Measurements from ENCODE around the gene CNTLN.
"Not testable (repeated sequence)": the region's sequence is repeated elsewhere in the genome, so short reads cannot be mapped to it uniquely, and the experiment has no call there.

The CNTLN gene

DNA sequence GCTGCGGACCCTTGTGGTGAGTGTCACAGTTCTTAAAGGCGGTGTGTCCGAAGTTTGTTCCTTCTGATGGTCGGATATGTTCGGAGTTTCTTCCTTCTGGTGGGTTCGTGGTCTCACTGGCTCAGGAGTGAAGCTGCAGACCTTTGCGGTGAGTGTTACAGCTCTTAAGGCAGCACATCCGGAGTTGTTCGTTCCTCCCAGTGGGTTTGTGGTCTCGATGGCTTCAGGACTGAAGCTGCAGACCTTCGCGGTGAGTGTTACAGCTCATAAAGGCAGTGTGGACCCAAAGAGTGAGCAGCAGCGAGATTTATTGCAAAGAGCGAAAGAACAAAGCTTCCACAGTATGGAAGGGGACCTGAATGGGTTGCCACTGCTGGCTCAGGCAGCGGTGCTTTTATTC, 42.7 kb downstream of the CNTLN start:
- DNase-seq: not testable (repeated sequence)

DNA sequence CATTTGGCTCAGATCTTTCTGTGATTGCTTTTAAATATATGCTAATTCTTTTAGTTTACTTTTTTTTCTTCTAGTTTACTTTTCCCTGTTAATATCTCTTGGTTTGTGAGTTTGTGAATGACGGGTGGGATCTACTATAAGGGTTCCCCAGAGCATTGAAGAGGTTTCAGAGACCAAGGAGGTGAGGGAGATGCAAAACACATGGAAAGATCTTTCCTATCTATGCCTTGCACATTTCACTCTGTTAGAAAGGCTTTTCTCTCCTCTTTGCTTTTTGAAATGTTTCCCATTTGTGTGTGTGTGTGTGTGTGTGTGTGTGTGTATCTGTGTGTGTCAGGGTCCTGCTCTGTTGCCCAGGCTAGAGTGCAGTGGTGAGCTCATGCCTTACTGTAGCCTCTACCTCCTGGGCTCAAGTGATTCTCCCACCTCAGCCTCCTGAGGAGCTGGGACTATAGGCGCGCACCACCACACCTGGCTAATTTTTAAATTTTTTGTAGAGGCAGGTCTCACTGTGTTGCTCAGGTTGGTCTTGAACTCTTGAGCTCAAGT, 50.7 kb downstream of the CNTLN start:
- no peak for DNase-seq

DNA sequence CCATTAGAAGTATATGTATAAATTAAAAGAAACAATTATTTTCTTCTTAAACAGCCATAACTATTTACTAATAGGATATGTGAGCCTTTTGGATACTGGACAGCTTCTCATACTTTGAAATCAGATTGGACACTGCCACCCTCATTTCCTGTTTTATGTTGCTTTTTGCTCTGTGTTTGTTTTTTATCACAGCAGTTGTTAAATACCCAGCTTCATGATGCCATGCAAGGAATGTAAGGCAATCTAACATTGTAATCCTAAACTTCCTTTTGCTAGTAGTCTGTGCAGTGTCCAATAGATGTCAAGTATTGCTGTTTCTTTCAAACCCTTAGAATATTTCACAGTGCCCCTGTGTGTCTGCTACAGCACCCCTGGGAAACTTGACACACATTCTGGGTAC, 56.2 kb downstream of the CNTLN start:
- no peak for DNase-seq

- no peak for DNase-seq
These were observed 69.8 kb downstream of the CNTLN start for GRCh38 chr9:17204611-17205152.

GRCh38 chr9:17216011-17216410, 81.2 kb downstream of the CNTLN start:
- DNase-seq: no peak

- peak; percentile 8 for DNase-seq
These were observed 81.8 kb downstream of the CNTLN start for GRCh38 chr9:17216646-17217045.

GRCh38 chr9:17217272-17217671, 82.4 kb downstream of the CNTLN start:
- peak; percentile 29 for DNase-seq

- no peak for DNase-seq
These were observed 84.4 kb downstream of the CNTLN start for GRCh38 chr9:17219261-17219660.

DNA sequence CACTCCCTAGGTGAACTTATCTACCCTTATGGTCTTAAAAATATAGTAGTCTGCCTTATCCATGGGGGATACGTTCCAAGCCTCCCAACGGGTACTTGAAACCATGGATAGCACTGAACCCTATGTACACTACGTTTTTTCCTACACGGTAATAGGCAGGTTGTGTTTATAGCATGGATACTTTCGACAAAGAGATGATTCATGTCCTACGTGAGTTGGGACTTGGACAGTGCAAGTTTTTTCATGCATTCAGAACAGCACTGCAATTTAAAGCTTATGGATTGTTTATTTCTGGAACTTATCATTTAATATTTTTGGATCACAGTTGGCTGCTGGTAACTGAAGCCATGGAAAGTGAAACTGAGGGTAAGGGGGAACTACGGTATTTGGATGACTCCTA, 88.1 kb downstream of the CNTLN start:
- no peak for DNase-seq

- no peak for DNase-seq
These were observed 90.6 kb downstream of the CNTLN start for GRCh38 chr9:17225407-17225806.

DNA sequence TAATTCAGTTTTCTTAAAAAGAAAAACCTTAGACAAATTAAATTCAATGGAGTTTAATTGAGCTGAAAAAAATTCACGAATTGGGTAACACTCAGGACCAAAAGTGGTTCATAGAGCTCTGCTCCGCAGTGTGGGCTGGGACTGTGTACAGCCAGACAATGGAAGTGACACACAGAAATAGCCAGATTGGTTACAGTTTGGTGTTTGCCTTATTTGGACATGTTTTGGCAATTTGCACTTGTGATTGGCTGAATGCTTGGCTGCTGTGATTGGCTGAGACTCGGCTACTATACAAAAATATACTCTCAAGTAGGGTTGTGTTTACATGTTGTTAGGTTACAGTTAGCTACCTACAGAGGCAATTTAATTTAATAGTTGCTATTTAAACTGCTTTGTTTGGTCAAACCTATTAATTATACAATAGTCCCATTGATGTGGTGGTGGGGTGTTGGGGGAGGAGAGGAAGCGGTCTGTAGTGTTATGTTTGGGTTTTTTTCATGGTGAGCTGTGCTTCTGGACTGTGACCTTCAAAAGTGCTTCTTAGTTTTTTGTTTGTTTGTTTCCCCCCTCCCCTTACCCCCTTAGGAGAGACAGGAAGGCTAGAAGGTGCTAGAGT, 95.2 kb downstream of the CNTLN start:
- no peak for DNase-seq

DNA sequence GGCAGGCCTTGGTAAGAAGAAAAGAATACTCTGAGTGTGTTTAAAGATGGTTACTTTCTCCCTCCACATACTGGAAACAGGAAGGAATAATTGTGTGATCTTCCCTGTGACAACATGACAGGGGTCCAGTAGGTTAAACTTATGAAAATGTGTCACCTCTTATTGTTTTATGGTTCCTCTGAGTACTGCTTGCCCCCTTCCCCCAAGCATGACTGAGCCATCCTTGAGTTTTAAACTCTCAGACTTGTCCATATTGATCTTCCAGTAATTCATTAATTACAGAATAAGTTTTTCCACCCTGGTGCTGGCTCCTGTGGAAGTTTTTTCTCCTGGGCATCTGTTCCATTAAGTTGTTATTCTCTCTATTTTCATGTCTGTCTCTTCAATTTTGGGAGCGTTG, 95.8 kb downstream of the CNTLN start:
- no peak for DNase-seq

DNA sequence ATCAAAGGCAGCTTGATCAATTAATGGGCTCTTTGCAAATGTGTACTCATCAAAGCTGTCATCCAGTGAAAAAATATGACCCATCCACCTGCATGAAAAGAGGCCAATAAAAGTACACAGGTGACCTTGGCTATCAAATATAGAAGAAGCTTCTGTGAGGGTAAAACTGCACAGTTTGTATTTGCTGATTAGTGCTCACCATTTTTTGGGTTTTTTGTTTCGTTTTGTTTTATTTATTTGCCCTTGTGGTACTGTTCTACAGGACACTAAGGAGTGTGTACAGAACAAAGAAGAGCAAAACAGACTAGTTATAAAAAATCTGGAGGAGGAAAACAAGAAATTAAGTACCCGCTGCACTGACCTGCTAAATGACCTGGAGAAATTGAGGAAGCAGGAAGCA, 101.3 kb downstream of the CNTLN start:
- DNase-seq: no peak

GRCh38 chr9:17246770-17247169, 111.9 kb downstream of the CNTLN start:
- DNase-seq: no peak

- no peak for DNase-seq
These were observed 116.3 kb downstream of the CNTLN start for GRCh38 chr9:17251100-17251499.

DNA sequence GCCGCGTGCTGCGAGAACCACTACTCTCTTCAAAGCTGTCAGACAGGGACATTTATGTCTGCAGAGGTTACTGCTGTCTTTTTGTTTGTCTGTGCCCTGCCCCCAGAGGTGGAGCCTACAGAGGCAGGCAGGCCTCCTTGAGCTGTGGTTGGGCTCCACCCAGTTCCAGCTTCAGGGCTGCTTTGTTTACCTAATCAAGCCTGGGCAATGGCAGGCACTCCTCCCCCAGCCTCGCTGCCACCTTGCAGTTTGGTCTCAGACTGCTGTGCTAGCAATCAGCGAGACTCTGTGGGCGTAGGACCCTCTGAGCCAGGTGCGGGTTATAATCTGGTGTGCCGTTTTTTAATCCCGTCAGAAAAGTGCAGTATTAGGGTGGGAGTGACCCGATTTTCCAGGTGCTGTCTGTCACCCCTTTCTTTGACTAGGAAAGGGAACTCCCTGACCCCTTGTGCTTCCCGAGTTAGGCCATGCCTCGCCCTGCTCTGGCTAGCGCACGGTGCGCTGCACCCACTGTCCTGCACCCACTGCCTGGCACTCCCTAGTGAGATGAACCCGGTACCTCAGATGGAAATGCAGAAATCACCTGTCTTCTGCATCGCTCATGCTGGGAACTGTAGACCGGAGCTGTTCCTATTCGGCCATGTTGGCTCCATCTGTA, 133.8 kb downstream of the CNTLN start:
- DNase-seq: peak; percentile 7

- DNase-seq: no peak
These were observed 135.0 kb downstream of the CNTLN start for GRCh38 chr9:17269799-17270198.

DNA sequence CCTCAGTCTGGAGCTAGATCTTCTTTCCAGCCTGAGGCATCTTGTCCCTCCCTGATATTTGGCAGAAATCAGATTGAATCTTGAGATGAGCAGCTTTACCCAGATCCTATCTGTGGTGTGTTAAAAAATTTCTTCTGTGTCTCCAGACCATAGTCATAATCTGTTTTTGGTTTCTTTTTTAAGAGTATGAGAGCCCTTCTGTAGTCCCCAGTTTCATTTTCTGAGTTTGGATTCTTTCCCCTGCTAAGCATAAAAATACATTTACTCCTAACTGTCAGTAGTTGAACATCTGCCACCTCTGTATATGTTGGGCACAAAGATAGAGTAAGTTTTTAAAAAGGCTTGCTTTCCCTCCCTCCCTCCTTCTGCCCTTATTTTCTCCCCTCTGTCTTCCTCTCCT, 137.7 kb downstream of the CNTLN start:
- DNase-seq: no peak

GRCh38 chr9:17280350-17281012, 145.6 kb downstream of the CNTLN start:
- DNase-seq: no peak

- DNase-seq: not testable (repeated sequence)
These were observed 155.8 kb downstream of the CNTLN start for GRCh38 chr9:17290673-17291072.

DNA sequence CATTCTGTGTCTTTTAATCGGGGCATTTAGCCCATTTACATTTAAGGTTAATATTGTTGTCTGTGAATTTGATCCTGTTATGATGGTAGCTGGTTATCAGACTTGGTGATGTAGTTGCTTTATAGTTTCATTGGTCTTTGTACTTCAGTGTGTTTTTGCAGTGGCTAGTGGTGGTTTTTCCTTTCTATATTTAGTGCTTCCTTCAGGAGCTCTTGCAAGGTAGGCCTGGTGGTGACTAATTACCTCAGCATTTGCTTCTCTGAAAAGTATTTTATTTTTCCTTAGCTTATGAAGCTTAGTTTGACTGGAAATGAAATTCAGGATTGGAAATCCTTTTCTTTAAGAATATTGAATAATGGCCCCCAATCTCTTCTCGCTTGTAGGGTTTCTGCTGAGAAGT, 156.9 kb downstream of the CNTLN start:
- DNase-seq: no peak

DNA sequence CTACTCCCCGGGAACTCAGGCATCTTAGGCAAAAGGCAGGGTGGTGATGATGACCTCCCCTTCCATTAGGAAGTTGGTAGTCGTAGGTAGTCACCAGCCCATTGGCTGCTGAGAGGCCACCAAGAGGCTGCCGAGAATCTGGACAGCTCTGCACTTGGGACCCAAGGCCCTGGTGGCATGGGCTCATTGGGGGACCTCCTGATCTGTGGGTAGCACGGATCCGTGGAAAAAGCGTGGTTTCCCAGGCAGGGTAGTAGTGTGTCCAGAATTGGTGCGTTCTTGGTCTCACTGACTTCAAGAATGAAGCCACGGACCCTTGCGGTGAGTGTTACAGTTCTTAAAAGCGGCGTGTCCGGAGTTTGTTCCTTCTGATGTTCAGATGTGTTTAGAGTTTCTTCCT, 158.8 kb downstream of the CNTLN start:
- no peak for DNase-seq

- no peak for DNase-seq
These were observed 160.2 kb downstream of the CNTLN start for GRCh38 chr9:17294822-17295624.
